Testis (tissue), 2 donors: ENCODE data around the gene NPAS2.

Experiments used
- POLR2A ChIP-seq: fragments of 450-650 bp; IDR thresholded peaks from one replicate; pipeline ENCODE4 v1.6.1; 2017; ENCODE audit warnings: antibody characterized with exemption, mild to moderate bottlenecking, moderate library complexity
- TF ChIP-seq, protein P1 (sequence below), 3 experiments: fragments of 450-650 bp in 2 of 3; fragments of 200-600 bp in 1 of 3; sonication (generic) in 1 of 3; IDR thresholded peaks; one replicate each; pipeline ENCODE4 v1.5.1; 2016 to 2019; ENCODE audit warnings: antibody characterized with exemption in 3 of 3, mild to moderate bottlenecking in 2 of 3, moderate library complexity in 1 of 3

GRCh38 chr2:101023327-101024107, 203.6 kb downstream of the NPAS2 start:
- TF ChIP-seq POLR2A = no peak
- TF ChIP-seq, protein P1, sequence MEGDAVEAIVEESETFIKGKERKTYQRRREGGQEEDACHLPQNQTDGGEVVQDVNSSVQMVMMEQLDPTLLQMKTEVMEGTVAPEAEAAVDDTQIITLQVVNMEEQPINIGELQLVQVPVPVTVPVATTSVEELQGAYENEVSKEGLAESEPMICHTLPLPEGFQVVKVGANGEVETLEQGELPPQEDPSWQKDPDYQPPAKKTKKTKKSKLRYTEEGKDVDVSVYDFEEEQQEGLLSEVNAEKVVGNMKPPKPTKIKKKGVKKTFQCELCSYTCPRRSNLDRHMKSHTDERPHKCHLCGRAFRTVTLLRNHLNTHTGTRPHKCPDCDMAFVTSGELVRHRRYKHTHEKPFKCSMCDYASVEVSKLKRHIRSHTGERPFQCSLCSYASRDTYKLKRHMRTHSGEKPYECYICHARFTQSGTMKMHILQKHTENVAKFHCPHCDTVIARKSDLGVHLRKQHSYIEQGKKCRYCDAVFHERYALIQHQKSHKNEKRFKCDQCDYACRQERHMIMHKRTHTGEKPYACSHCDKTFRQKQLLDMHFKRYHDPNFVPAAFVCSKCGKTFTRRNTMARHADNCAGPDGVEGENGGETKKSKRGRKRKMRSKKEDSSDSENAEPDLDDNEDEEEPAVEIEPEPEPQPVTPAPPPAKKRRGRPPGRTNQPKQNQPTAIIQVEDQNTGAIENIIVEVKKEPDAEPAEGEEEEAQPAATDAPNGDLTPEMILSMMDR (IDR thresholded peaks at IDR 0.05) = no peak
